Neuronal stem cell (in vitro differentiated cells): Measurements from ENCODE around the gene PSMG1.

Source experiments
- DNase-seq: peaks from one replicate; pipeline ENCODE4 v3.0.0-alpha.2; 2013; ENCODE audit warnings: low spot score
- H2AFZ ChIP-seq: one replicate; pipeline ENCODE4 v1.6.1; 2013; ENCODE audit warnings: mild to moderate bottlenecking, low read length, inconsistent platforms
- H2AK5ac ChIP-seq: 2 replicates; pipeline ENCODE4 v1.6.1; 2013; ENCODE audit warnings: low read depth, mild to moderate bottlenecking, inconsistent platforms, low read length, moderate library complexity, mixed read lengths
- H2BK120ac ChIP-seq: 2 replicates; pipeline ENCODE4 v1.6.1; 2013; ENCODE audit warnings: low read depth, mild to moderate bottlenecking, inconsistent platforms, low read length, moderate library complexity, mixed read lengths
- H2BK12ac ChIP-seq: one replicate; pipeline ENCODE4 v1.6.1; 2013; ENCODE audit warnings: low read length, inconsistent platforms
- H2BK15ac ChIP-seq: 2 replicates; pipeline ENCODE4 v1.6.1; 2013; ENCODE audit warnings: mild to moderate bottlenecking, low read length, inconsistent platforms, mixed read lengths
- H2BK5ac ChIP-seq: one replicate; pipeline ENCODE4 v1.6.1; 2013; ENCODE audit warnings: inconsistent platforms, mild to moderate bottlenecking, low read length, moderate library complexity
- H3K14ac ChIP-seq: one replicate; pipeline ENCODE4 v1.6.1; 2013; ENCODE audit warnings: low read length, inconsistent platforms
- H3K18ac ChIP-seq: 2 replicates; pipeline ENCODE4 v1.6.1; 2013; ENCODE audit warnings: low read length, inconsistent platforms
- H3K23ac ChIP-seq: 2 replicates; pipeline ENCODE4 v1.6.1; 2013; ENCODE audit warnings: low read depth, mild to moderate bottlenecking, mixed read lengths, low read length, inconsistent platforms; ENCODE audit not compliant: poor library complexity
- H3K27ac ChIP-seq: replicated peaks from 3 replicates; pipeline ENCODE4 v1.5.1; 2013; ENCODE audit warnings: low read length, inconsistent platforms
- H3K27me3 ChIP-seq, 3 experiments: 2 replicates each; pipeline ENCODE4 v1.6.1; 2013; ENCODE audit warnings: low read length in 3 of 3, mild to moderate bottlenecking in 2 of 3, inconsistent platforms in 1 of 3, low read depth in 1 of 3, mixed read lengths in 1 of 3, moderate library complexity in 1 of 3; ENCODE audit not compliant: control insufficient read depth in 3 of 3, insufficient read depth in 3 of 3
- H3K36me3 ChIP-seq, 2 donors: replicated peaks in 1 of 2; 2 replicates each; pipeline ENCODE4 v1.6.1; 2013; ENCODE audit warnings: low read length in 2 of 2; ENCODE audit not compliant: control insufficient read depth in 2 of 2, insufficient read depth in 2 of 2
- H3K4ac ChIP-seq: 2 replicates; pipeline ENCODE4 v1.6.1; 2013; ENCODE audit warnings: inconsistent platforms, mild to moderate bottlenecking, low read length, moderate library complexity
- H3K4me1 ChIP-seq, 2 donors: 1 replicate in 1 of 2; 2 replicates in 1 of 2; pipeline ENCODE4 v1.6.1; 2013; ENCODE audit warnings: low read length in 2 of 2, low read depth in 1 of 2; ENCODE audit not compliant: control insufficient read depth in 2 of 2, insufficient read depth in 1 of 2
- H3K4me2 ChIP-seq: one replicate; pipeline ENCODE4 v1.6.1; 2013; ENCODE audit warnings: mild to moderate bottlenecking, low read length, inconsistent platforms; ENCODE audit not compliant: insufficient read depth, poor library complexity, severe bottlenecking
- H3K4me3 ChIP-seq, 2 donors: 2 replicates each; pipeline ENCODE4 v1.5.1; 2013; ENCODE audit warnings: low read length in 2 of 2, mild to moderate bottlenecking in 2 of 2, inconsistent platforms in 1 of 2, moderate library complexity in 1 of 2
- H3K79me1 ChIP-seq: one replicate; pipeline ENCODE4 v1.6.1; 2013; ENCODE audit warnings: low read depth, mild to moderate bottlenecking, inconsistent platforms, low read length, moderate library complexity
- H3K9ac ChIP-seq: one replicate; pipeline ENCODE4 v1.6.1; 2013; ENCODE audit warnings: mild to moderate bottlenecking, low read depth, low read length, inconsistent platforms; ENCODE audit not compliant: poor library complexity
- H3K9me3 ChIP-seq, 2 donors: replicated peaks in 1 of 2; 2 replicates each; pipeline versions ENCODE3 to v1.6.1; 2013; ENCODE audit warnings: low read length in 2 of 2, mild to moderate bottlenecking in 2 of 2, inconsistent platforms in 1 of 2, low read depth in 1 of 2, mixed read lengths in 1 of 2, moderate library complexity in 1 of 2; ENCODE audit not compliant: control insufficient read depth in 2 of 2, insufficient read depth in 1 of 2
- H4K8ac ChIP-seq: one replicate; pipeline ENCODE4 v1.6.1; 2013; ENCODE audit warnings: low read depth, mild to moderate bottlenecking, inconsistent platforms, low read length, moderate library complexity
- H4K91ac ChIP-seq: one replicate; pipeline ENCODE4 v1.6.1; 2013; ENCODE audit warnings: low read length, low read depth, mild to moderate bottlenecking, inconsistent platforms; ENCODE audit not compliant: poor library complexity
- WGBS, 2 donors: extraction: QIAGEN DNeasy Blood & Tissue Kit; methylation state at CpG; one replicate each; pipeline ENCODE4 v1.1.7; 2013; ENCODE audit warnings: missing lambda C conversion rate in 2 of 2, mixed read lengths in 1 of 2; ENCODE audit not compliant: insufficient read length in 2 of 2, insufficient replicate concordance in 1 of 2; ENCODE audit errors: extremely low coverage in 2 of 2; 5-methylcytosine and 5-hydroxymethylcytosine counted together

PSMG1 gene

GRCh38 chr21:39134288-39134810 lies 48.9 kb downstream of the PSMG1 start:
- DNase-seq: no peak
- no peaks in the 10 kb centered on the region for H3K79me1 ChIP-seq
- no peaks in the 10 kb centered on the region for H3K27me3 ChIP-seq
- no peak overlapping the region for H2BK12ac ChIP-seq
- no peak overlapping the region for H2AK5ac ChIP-seq
- no peak overlapping the region for H2BK5ac ChIP-seq
- H2AFZ ChIP-seq: no peak overlapping the region
- peaks cover 3 to 6% of the 10 kb centered on the region in 2 donors for H3K4me1 ChIP-seq
- H3K4me2 ChIP-seq: no peak overlapping the region
- H3K27ac ChIP-seq: no peak overlapping the region
- no peaks in the 10 kb centered on the region for H3K36me3 ChIP-seq
- H4K8ac ChIP-seq: no peak overlapping the region
- peak overlapping the region; percentile 56 for H3K9ac ChIP-seq
- H2BK120ac ChIP-seq: no peak overlapping the region
- no peak overlapping the region for H3K23ac ChIP-seq
- 100% methylated on average over 8 of the region's 15 CpGs; no CpG with 5 or more reads in 1 of the 2 donors for WGBS, 2 donors
- H3K18ac ChIP-seq: no peak overlapping the region
- H3K4ac ChIP-seq: no peak overlapping the region
- peaks cover 7 to 10% of the 10 kb centered on the region in 2 donors for H3K9me3 ChIP-seq
- no peak overlapping the region for H4K91ac ChIP-seq
- H3K4me3 ChIP-seq: peak overlapping the region in 1 of 2 donors; percentile 66
- H3K14ac ChIP-seq: no peak overlapping the region
- H2BK15ac ChIP-seq: no peak overlapping the region

DNA sequence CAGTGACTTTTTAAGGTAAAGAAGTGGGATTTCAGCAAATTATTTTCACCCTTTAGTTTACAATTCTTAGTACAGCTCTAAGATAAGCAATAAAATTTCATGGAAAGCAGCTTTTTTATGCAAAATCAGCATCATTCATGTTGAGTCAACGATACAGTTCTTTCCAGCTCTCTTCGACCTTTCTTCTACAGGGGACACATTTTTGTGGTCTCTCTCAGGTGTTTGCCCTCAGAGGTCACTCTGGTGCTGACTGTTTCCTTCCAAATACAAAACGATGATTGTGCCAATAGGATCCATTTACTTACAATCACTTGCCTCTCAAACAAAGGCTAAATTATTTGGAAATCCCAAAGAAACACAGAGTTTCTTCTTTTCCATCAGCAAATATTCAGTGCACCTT lies 51.0 kb downstream of the PSMG1 start:
- Histone ChIP-seq H3K79me1 (no peaks in the 10 kb centered on the region), H3K27ac (no peak overlapping the region), H3K4ac (no peak overlapping the region), H4K8ac (no peak overlapping the region), H2BK12ac (no peak overlapping the region), H3K14ac (no peak overlapping the region), H3K23ac (no peak overlapping the region), H3K36me3 (no peaks in the 10 kb centered on the region), H4K91ac (no peak overlapping the region), H2AK5ac (no peak overlapping the region), H3K4me2 (no peak overlapping the region), H2AFZ (no peak overlapping the region), H2BK15ac (no peak overlapping the region), H3K4me1 (peaks cover 0 to 2% of the 10 kb centered on the region in 2 donors), H2BK120ac (no peak overlapping the region), H3K9me3 (peaks cover 7 to 10% of the 10 kb centered on the region in 2 donors), H3K18ac (no peak overlapping the region), H3K27me3 (no peaks in the 10 kb centered on the region), H2BK5ac (no peak overlapping the region), H3K4me3 (no peak overlapping the region), H3K9ac (no peak overlapping the region)
- no CpG with 5 or more reads among the region's 3 CpGs for WGBS, 2 donors
- no peak for DNase-seq

DNA sequence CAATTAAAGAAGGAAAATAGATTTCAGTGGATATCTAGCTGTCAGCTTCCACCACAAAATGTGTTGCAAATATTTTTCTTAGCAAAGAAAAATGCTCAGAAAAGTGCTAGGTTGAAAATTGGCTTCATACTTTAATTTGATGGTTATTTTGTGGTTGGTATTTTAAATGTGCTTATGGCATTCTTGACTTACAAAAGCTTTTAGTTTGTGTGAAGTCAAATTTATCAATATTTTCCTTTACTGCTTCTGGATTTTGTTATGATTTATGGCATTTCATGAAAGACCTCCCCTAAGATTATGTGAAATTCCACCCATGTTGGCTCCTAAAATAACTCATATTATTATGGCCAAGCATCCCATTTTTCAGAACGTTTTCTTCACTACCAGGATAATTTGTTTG lies 51.5 kb downstream of the PSMG1 start:
- Histone ChIP-seq H4K8ac (no peak overlapping the region), H3K4ac (no peak overlapping the region)

DNA sequence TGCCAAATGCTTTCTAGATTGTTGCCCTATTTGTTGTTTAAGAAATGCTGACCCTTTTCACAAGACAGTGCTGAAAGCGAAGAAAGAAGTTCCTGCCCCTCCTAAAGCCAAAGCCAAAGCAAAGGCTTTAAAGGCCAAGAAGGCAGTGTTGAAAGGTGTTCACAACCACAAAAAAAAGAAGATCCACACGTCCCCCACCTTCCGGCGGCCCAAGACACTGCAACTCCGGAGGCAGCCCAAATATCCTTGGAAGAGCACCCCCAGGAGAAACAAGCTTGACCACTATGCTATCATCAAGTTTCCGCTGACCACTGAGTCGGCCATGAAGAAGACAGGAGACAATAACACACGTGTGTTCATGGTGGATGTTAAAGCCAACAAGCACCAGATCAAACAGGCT lies 55.7 kb downstream of the PSMG1 start:
- Histone ChIP-seq H2BK5ac (no peak overlapping the region), H3K4me1 (peaks cover 0 to 4% of the 10 kb centered on the region in 2 donors), H3K4ac (no peak overlapping the region), H2BK12ac (no peak overlapping the region), H3K9ac (no peak overlapping the region), H2BK120ac (no peak overlapping the region), H3K18ac (no peak overlapping the region), H3K4me2 (no peak overlapping the region), H3K36me3 (peaks cover 0 to 2% of the 10 kb centered on the region in 2 donors), H4K91ac (no peak overlapping the region), H3K9me3 (peaks cover 6 to 7% of the 10 kb centered on the region in 2 donors), H3K27ac (no peak overlapping the region), H2AK5ac (no peak overlapping the region), H3K27me3 (no peaks in the 10 kb centered on the region), H3K23ac (no peak overlapping the region), H3K4me3 (no peak overlapping the region), H4K8ac (no peak overlapping the region), H3K79me1 (no peaks in the 10 kb centered on the region), H2BK15ac (no peak overlapping the region), H2AFZ (no peak overlapping the region), H3K14ac (no peak overlapping the region)
- DNase-seq: no peak
- WGBS, 2 donors: no CpG with 5 or more reads among the region's 8 CpGs

More for the DNA sequence above, 51.5 kb downstream of the PSMG1 start:
- no peak overlapping the region for H2BK12ac ChIP-seq
- H3K4me3 ChIP-seq: no peak overlapping the region
- WGBS, 2 donors: no CpG with 5 or more reads among the region's 1 CpG
- H2AFZ ChIP-seq: no peak overlapping the region
- no peak overlapping the region for H2BK120ac ChIP-seq
- no peak overlapping the region for H3K27ac ChIP-seq
- H3K14ac ChIP-seq: no peak overlapping the region
- no peak overlapping the region for H3K23ac ChIP-seq
- peaks cover 0 to 2% of the 10 kb centered on the region in 2 donors for H3K4me1 ChIP-seq
- DNase-seq: no peak
- H3K9ac ChIP-seq: no peak overlapping the region
- no peaks in the 10 kb centered on the region for H3K79me1 ChIP-seq
- H3K4me2 ChIP-seq: no peak overlapping the region
- H3K9me3 ChIP-seq: peaks cover 7 to 10% of the 10 kb centered on the region in 2 donors
- H3K27me3 ChIP-seq: no peaks in the 10 kb centered on the region
- H3K36me3 ChIP-seq: no peaks in the 10 kb centered on the region
- no peak overlapping the region for H3K18ac ChIP-seq
- H2BK15ac ChIP-seq: no peak overlapping the region
- H4K91ac ChIP-seq: no peak overlapping the region
- H2BK5ac ChIP-seq: no peak overlapping the region
- no peak overlapping the region for H2AK5ac ChIP-seq
